ENCODE results near the gene PTPRD. TPM values are rescaled to one million over a fixed set of nuclear protein-coding genes. Genes with fewer than 3 reads are reported as not detected.

The PTPRD gene
- total RNA-seq, 1 experiment from 2014 or later = 0.02 TPM

DNA sequence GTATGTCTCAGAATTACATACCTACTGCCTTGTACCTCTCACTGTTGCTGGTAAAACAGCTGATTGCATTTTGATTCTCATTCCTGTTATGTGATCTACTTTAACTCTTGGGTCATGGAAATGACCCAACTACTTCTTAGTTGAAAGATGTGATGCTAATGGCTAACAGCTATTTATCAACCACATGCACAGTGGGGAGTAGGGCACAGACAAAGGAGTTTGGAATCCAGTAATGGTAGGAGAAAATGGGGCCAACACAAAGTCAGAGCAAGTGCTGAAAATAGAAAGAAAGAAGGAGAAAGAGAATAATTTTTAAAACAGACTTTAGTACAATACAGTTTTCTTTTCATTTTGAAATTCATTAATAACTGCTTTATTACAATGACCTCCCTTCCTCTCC lies 241.0 kb downstream of the PTPRD start:
- POLR2A ChIA-PET = no interaction called here
- no peak overlapping the region for H3K4me3 ChIP-seq (replicated peaks in 1 of 2; ENCODE audit: low read depth in 1 of 2, low read length in 2 of 2)
- no peaks in the 10 kb centered on the region for H3K27me3 ChIP-seq (ENCODE audit: insufficient read depth, low read length)
- RAD21 ChIA-PET (ENCODE audit: low non-redundant PET in 1 of 2, low total read pairs in 2 of 2, uncharacterized antibody in 2 of 2, unreplicated experiment in 2 of 2) = no interaction called here
- H3K9ac ChIP-seq (ENCODE audit: low read length) = no peak overlapping the region
- ATAC-seq (no peak), DNase-seq (ENCODE audit: low read depth, low spot score) (no peak)
- BruUV-seq (replicated peaks) = no TSS peak
- H3K9me3 ChIP-seq (ENCODE audit: control insufficient read depth in 1 of 2, insufficient read depth in 1 of 2, low read depth in 1 of 2, low read length in 2 of 2) = peaks cover 4 to 13% of the 10 kb centered on the region in 2 experiments; a peak in 2 of 4 replicates
- no peaks in the 10 kb centered on the region for H3K36me3 ChIP-seq (ENCODE audit: control insufficient read depth in 1 of 2, insufficient read depth in 2 of 2, low read length in 2 of 2)
- no peaks in the 10 kb centered on the region for H3K79me2 ChIP-seq (ENCODE audit: insufficient read depth, low read length)
- H2AFZ ChIP-seq (ENCODE audit: low read depth, low read length, poor library complexity, severe bottlenecking) = no peak overlapping the region
- no peaks in the 10 kb centered on the region for H3K4me1 ChIP-seq (ENCODE audit: control insufficient read depth in 1 of 2, insufficient read depth in 2 of 2, low read length in 2 of 2)
- CTCF ChIA-PET = no interaction called here
- no peaks in the 10 kb centered on the region for H3K9me2 ChIP-seq (ENCODE audit: insufficient read depth)
- no peaks in the 10 kb centered on the region for H4K20me1 ChIP-seq (ENCODE audit: insufficient read depth)
- TF ChIP-seq, protein P1, sequence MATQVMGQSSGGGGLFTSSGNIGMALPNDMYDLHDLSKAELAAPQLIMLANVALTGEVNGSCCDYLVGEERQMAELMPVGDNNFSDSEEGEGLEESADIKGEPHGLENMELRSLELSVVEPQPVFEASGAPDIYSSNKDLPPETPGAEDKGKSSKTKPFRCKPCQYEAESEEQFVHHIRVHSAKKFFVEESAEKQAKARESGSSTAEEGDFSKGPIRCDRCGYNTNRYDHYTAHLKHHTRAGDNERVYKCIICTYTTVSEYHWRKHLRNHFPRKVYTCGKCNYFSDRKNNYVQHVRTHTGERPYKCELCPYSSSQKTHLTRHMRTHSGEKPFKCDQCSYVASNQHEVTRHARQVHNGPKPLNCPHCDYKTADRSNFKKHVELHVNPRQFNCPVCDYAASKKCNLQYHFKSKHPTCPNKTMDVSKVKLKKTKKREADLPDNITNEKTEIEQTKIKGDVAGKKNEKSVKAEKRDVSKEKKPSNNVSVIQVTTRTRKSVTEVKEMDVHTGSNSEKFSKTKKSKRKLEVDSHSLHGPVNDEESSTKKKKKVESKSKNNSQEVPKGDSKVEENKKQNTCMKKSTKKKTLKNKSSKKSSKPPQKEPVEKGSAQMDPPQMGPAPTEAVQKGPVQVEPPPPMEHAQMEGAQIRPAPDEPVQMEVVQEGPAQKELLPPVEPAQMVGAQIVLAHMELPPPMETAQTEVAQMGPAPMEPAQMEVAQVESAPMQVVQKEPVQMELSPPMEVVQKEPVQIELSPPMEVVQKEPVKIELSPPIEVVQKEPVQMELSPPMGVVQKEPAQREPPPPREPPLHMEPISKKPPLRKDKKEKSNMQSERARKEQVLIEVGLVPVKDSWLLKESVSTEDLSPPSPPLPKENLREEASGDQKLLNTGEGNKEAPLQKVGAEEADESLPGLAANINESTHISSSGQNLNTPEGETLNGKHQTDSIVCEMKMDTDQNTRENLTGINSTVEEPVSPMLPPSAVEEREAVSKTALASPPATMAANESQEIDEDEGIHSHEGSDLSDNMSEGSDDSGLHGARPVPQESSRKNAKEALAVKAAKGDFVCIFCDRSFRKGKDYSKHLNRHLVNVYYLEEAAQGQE (IDR thresholded peaks at IDR 0.05; ENCODE audit: low read depth) = no peak
- TF ChIP-seq FOSL1 (IDR thresholded peaks at IDR 0.05; ENCODE audit: low read depth) (no peak), SRF (IDR thresholded peaks at IDR 0.05; ENCODE audit: low read depth) (no peak), POLR2A (IDR thresholded peaks at IDR 0.05; ENCODE audit: borderline replicate concordance, extremely low read depth, insufficient read depth, insufficient read length) (no peak), ZNF274 (IDR thresholded peaks at IDR 0.05; ENCODE audit: low read depth, low read length) (no peak), SP1 (IDR thresholded peaks at IDR 0.05; ENCODE audit: low read depth) (no peak), CBX3 (IDR thresholded peaks at IDR 0.05; ENCODE audit: low read depth) (no peak), EZH2phosphoT487 (IDR thresholded peaks at IDR 0.05; ENCODE audit: borderline replicate concordance) (no peak), TCF7L2 (IDR thresholded peaks at IDR 0.05; ENCODE audit: borderline replicate concordance, extremely low read depth, insufficient read depth, insufficient read length) (no peak), EZH2 (IDR thresholded peaks at IDR 0.05) (no peak), RAD21 (IDR thresholded peaks at IDR 0.05; ENCODE audit: low read depth) (no peak), CEBPB (IDR thresholded peaks at IDR 0.05; ENCODE audit: low read depth) (no peak)
- TF ChIP-seq, protein P2, sequence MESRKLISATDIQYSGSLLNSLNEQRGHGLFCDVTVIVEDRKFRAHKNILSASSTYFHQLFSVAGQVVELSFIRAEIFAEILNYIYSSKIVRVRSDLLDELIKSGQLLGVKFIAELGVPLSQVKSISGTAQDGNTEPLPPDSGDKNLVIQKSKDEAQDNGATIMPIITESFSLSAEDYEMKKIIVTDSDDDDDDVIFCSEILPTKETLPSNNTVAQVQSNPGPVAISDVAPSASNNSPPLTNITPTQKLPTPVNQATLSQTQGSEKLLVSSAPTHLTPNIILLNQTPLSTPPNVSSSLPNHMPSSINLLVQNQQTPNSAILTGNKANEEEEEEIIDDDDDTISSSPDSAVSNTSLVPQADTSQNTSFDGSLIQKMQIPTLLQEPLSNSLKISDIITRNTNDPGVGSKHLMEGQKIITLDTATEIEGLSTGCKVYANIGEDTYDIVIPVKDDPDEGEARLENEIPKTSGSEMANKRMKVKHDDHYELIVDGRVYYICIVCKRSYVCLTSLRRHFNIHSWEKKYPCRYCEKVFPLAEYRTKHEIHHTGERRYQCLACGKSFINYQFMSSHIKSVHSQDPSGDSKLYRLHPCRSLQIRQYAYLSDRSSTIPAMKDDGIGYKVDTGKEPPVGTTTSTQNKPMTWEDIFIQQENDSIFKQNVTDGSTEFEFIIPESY (IDR thresholded peaks at IDR 0.05; ENCODE audit: extremely low read depth, insufficient replicate concordance, low read length) = no peak
- intact Hi-C loops (cut with micrococcal nuclease) = no loop called here
- H3K4me2 ChIP-seq (ENCODE audit: low read length) = no peak overlapping the region
- H3K27ac ChIP-seq (ENCODE audit: low read depth, low read length) = no peak overlapping the region
